OCI-LY7 (cell line): Measurements from ENCODE around the gene C3orf52. TPM values are rescaled to one million over a fixed set of nuclear protein-coding genes. Genes with fewer than 3 reads are reported as not detected.
A peak's percentile ranks its signal among the peaks of the same experiment; 100 is the strongest.

Source experiments
- BruUV-seq: library from RNA; stranded (reverse); fragments of 400-500 nt; replicated peaks from 2 replicates; lab custom pipeline; 2021; lab: Mats Ljungman, UMichigan
- CTCF ChIA-PET: fragments of 300-600 bp; sonication (Branson Sonifier 250); formaldehyde crosslinking; loops from one replicate; lab custom pipeline; 2022; ENCODE audit warnings: antibody characterized with exemption; ENCODE audit not compliant: unreplicated experiment; lab: Charles Lee
- POLR2A ChIA-PET: fragments of 300-600 bp; sonication (Branson Sonifier 250); formaldehyde crosslinking; loops from one replicate; lab custom pipeline; 2022; ENCODE audit warnings: antibody characterized with exemption; lab: Charles Lee
- DNase-seq: peaks from one replicate; pipeline ENCODE4 v3.0.0-alpha.2; 2015; ENCODE audit warnings: low spot score
- H2AFZ ChIP-seq: fragments of 200-600 bp; sonication (generic), shearing (Covaris generic); 2 replicates; pipeline ENCODE4 v1.6.1; 2014; ENCODE audit warnings: mild to moderate bottlenecking, antibody characterized with exemption, low read length, moderate library complexity
- H3K27ac ChIP-seq: fragments of 200-600 bp; sonication (generic); 2 replicates; pipeline ENCODE4 v1.5.1; 2014; ENCODE audit warnings: mixed run types, low read depth, mild to moderate bottlenecking, moderate library complexity, low read length, inconsistent platforms; ENCODE audit not compliant: poor library complexity, severe bottlenecking
- H3K36me3 ChIP-seq: fragments of 200-600 bp; sonication (generic); 2 replicates; pipeline ENCODE4 v1.6.1; 2014; ENCODE audit warnings: mild to moderate bottlenecking, antibody characterized with exemption, low read length, moderate library complexity, mixed read lengths; ENCODE audit not compliant: insufficient read depth
- H3K4me1 ChIP-seq: fragments of 200-600 bp; sonication (generic); 2 replicates; pipeline ENCODE4 v1.5.1; 2014; ENCODE audit warnings: mild to moderate bottlenecking, low read length; ENCODE audit not compliant: insufficient read depth, poor library complexity, severe bottlenecking
- H3K4me2 ChIP-seq: fragments of 200-600 bp; sonication (generic); 2 replicates; pipeline ENCODE4 v1.6.1; 2014; ENCODE audit warnings: mild to moderate bottlenecking, low read length
- H3K4me3 ChIP-seq: fragments of 200-600 bp; sonication (generic); 2 replicates; pipeline ENCODE4 v1.5.1; 2014; ENCODE audit warnings: mild to moderate bottlenecking, low read depth, low read length; ENCODE audit not compliant: poor library complexity, severe bottlenecking
- H3K79me2 ChIP-seq: fragments of 200-600 bp; sonication (generic); 2 replicates; pipeline ENCODE4 v1.6.1; 2016; ENCODE audit warnings: low read depth, mild to moderate bottlenecking, low read length, moderate library complexity, mixed read lengths; ENCODE audit not compliant: insufficient read depth
- H3K9me2 ChIP-seq: fragments of 200-600 bp; sonication (generic); 2 replicates; pipeline ENCODE4 v1.6.1; 2016; ENCODE audit warnings: mild to moderate bottlenecking, low read length, mixed read lengths; ENCODE audit not compliant: insufficient read depth
- H3K9me3 ChIP-seq: fragments of 200-600 bp; sonication (generic); 2 replicates; pipeline ENCODE4 v1.6.1; 2014; ENCODE audit warnings: mild to moderate bottlenecking, mixed run types, low read length, mixed read lengths
- H4K20me1 ChIP-seq: fragments of 200-600 bp; sonication (generic); 2 replicates; pipeline ENCODE4 v1.6.1; 2014; ENCODE audit warnings: mild to moderate bottlenecking, antibody characterized with exemption, low read length, moderate library complexity, mixed read lengths; ENCODE audit not compliant: insufficient read depth
- CTCF ChIP-seq: fragments of 200-600 bp; sonication (generic); conservative IDR thresholded peaks from 2 replicates; pipeline ENCODE4 v1.5.1; 2014; ENCODE audit warnings: mild to moderate bottlenecking, antibody characterized with exemption, low read length, moderate library complexity, mixed read lengths
- EZH2phosphoT487 ChIP-seq: fragments of 200-600 bp; sonication (generic); IDR thresholded peaks from 2 replicates; pipeline ENCODE4 v1.6.1; 2018; ENCODE audit warnings: low read depth, borderline replicate concordance, mild to moderate bottlenecking, mixed run types, antibody characterized with exemption, low read length, moderate library complexity, mixed read lengths
- intact Hi-C: fragments of 100-400 bp; cut with micrococcal nuclease; formaldehyde crosslinking; loops from one replicate; pipeline ENCODE4 v1.10.0; 2022; ENCODE audit not compliant: unreplicated experiment
- total RNA-seq, 2 experiments: library from RNA; depleted of rRNA in 1 of 2; stranded (reverse); fragments of >200 nt in 1 of 2; shearing (Covaris generic) in 1 of 2; gene quantifications; 2 replicates each; pipeline ENCODE4 v1.2.3, GENCODE V29; 2014 to 2022

The C3orf52 gene
- total RNA-seq, 2 experiments from 2014 or later = 11.2 to 19.0 TPM

- POLR2A ChIA-PET = interaction anchor here (0.7 to 16.9 kb wide), 21 partner anchors 8 to 384 kb away, joined by 3 to 566 read pairs (median 4); partner anchors contain the start of gene BTLA
- Histone ChIP-seq H3K4me3 (no peak overlapping the region), H3K36me3 (no peaks in the 10 kb centered on the region), H2AFZ (peak overlapping the region; percentile 95), H3K79me2 (peaks cover 26% of the 10 kb centered on the region), H3K4me2 (peak overlapping the region; percentile 99), H3K4me1 (peaks cover 66% of the 10 kb centered on the region), H4K20me1 (no peaks in the 10 kb centered on the region), H3K27ac (peak overlapping the region; percentile 99), H3K9me2 (no peaks in the 10 kb centered on the region), H3K9me3 (peaks cover 6% of the 10 kb centered on the region; the same call in 1 of the 2 replicates)
- BruUV-seq = no TSS peak
- intact Hi-C loops = loop anchor here (5.0 kb wide), 1 partner anchor 424 kb away; the partner anchor contains the start of genes ATG3 and SLC35A5
- TF ChIP-seq CTCF (no peak), EZH2phosphoT487 (no peak)
- CTCF ChIA-PET = interaction anchor here (0.7 to 2.7 kb wide), 4 partner anchors 27 to 424 kb away, joined by 3 to 12 read pairs (median 3); partner anchors contain the start of genes ATG3, SLC35A5 and SLC9C1
- DNase-seq = no peak
Measured at GRCh38 chr3:112138219-112138969, 52.2 kb downstream of the C3orf52 start.

GRCh38 chr3:112140584-112140983, 54.4 kb downstream of the C3orf52 start:
- intact Hi-C loops = loop anchor here (5.0 kb wide), 1 partner anchor 142 kb away; no protein-coding TSS in a partner anchor
- no peak for DNase-seq
- BruUV-seq = no TSS peak
- no peak overlapping the region for H3K4me3 ChIP-seq
- H3K9me3 ChIP-seq = peaks cover 17% of the 10 kb centered on the region; the same call in 1 of the 2 replicates
- ChIA-PET CTCF (no interaction called here), POLR2A (interaction anchor here (0.7 to 1.5 kb wide), 3 partner anchors 29 to 66 kb away, joined by 3 to 6 read pairs (median 5); no protein-coding TSS in a partner anchor)
- no peaks in the 10 kb centered on the region; the same call in 1 of the 2 replicates for H3K36me3 ChIP-seq
- no peak overlapping the region for H3K27ac ChIP-seq
- no peaks in the 10 kb centered on the region for H4K20me1 ChIP-seq
- H2AFZ ChIP-seq = no peak overlapping the region
- TF ChIP-seq EZH2phosphoT487 = no peak
- no peak for TF ChIP-seq CTCF
- no peaks in the 10 kb centered on the region for H3K9me2 ChIP-seq
- H3K79me2 ChIP-seq = peaks cover 4% of the 10 kb centered on the region; the same call in 1 of the 2 replicates
- peaks cover 44% of the 10 kb centered on the region for H3K4me1 ChIP-seq
- no peak overlapping the region for H3K4me2 ChIP-seq
